Vein endothelial cell (primary cell): ENCODE measurements around the gene ZBTB17. TPM values are rescaled to one million over a fixed set of nuclear protein-coding genes. Genes with fewer than 3 reads are reported as not detected.

Experiments used
- small RNA-seq: library from RNA; depleted of rRNA; stranded (forward); fragments of <200 nt; gene quantifications from one replicate; pipeline ENCODE3, GENCODE V24; 2012
- total RNA-seq: library from RNA; depleted of rRNA; stranded (reverse); fragments of >200 nt; gene quantifications from 2 replicates; pipeline ENCODE4 v1.2.3, GENCODE V29; 2012

Gene ZBTB17
- 30.1 and 41.5 TPM in 2 replicates for total RNA-seq

DNA sequence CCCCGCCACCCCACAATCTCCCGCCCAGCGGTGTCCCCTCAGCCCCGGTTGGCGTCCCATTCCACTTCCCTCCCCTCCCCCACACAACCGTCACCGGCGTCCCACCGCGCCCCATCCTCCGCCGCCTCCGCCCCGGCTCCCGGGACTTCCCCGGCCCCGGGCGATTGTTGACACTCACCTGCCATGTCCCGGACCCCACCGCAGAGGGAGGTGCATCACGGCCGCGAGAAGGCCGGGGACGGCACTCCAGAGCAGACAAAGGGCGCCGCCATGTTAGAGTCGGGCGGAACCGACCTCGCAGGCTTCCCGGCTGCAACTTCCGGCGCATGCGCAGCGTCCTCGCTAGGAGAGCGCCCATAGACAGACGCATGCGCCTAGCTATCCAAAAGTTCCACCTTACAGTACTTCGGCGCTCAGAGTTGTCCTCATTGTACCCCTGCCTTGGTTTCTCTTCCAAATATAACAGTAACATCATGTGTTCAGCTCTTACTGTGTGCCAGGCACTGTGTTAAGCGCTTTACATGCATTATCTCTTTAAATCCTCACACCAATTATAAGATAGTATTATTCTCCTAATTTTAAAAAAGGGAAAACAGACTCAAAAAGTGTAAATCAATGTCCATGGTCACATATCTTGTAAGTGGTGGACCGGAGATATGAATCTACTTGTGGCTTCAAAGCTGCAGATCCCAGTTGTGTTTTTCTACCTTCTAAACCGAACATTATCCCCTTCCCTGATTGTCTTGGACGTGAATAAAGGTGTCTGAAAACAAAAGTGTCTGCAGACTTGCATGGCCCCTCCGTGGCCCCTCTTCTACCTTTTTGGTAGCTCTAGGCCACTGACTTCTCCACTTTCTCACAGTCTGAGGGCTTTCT, at the start of gene ZBTB17:
Gene ZBTB17, minus strand, starts transcription at position 297 of the 876 bp plus-strand sequence. CDS start 27,606 bp downstream, outside the sequence.

DNA sequence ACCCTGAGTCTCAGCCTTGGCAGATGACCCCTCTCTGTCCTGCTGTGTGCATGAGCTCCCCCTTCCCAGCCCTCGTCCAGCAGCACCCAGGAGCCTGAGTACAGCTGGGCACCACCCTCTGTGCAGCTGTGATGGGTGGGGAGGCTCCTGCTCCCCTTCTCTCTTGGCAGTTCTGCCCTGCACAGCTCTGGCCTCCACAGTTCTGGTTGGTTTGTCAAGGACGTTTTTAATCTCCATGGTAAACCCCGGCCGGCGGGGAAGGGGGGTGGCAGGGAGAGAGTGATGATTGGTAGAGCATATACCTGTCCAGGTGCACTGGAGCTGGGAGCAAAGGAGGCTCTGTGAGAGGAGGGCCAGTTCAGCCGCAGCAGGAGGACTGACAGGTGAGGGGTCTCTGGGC, 45.8 kb upstream of the ZBTB17 start, which contains the start of gene CLCNKA:
Gene CLCNKA, plus strand, starts transcription at position 356 of the 400 bp plus-strand sequence. CDS start 584 bp downstream, outside the sequence.

DNA sequence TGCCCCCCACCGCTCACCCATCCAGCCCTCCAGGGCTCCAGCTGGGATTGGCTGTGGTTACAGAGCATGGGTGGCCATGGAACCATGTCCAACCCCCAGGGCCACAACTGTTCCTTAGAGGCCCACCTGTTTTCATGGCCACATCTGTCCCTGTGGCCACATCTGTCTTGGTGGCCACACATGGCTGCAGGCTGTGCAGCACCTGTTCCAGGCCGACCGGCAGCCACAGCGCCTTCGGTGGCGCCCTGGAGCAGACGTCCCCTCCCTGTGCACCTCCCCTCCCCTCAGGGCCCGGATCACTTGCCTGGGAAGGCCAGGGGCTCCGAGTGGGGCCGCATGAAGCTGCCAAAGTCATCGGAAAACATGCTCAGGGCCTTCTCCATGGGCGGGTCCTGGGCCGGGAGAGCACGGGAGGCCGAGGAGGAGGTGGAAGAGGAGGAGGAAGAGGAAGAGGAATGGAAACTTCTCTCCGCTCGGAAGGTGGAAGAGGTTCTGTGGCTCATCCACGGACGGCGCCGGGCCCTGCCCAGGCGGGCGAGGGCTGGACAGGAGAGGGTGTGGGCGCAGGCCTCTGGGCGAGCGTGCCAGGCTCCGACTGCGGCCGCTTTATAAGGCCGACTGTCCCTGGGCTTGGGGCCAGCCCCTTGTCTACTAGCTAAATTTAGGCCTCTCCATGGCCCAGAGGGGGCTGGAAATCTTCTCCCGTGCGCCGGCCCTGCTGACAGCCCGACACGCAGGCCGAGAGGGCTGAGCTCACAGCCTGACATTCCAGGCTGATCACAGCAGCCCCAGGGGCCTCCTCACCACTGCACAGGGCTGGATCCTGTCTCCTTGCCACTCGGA, 41.8 kb upstream of the ZBTB17 start, which contains the start of gene HSPB7:
Gene HSPB7, minus strand, starts transcription at position 583 of the 843 bp plus-strand sequence. Its CDS starts 80 bp downstream, at position 503.

Small RNAs within 50 kb of the gene (small RNA-seq; reads per million reads assigned to genes)
- not detected for gene AL034555.1
- not detected for gene AL355994.1
- not detected for gene AL355994.5

Other genes starting within 250 kb of the ZBTB17 start
- 0.33 and 1.1 TPM in 2 replicates for gene SLC25A34, start 239.8 kb downstream of the ZBTB17 start, total RNA-seq
- not detected in 2 replicates for gene TMEM82, start 233.6 kb downstream of the ZBTB17 start, total RNA-seq
- 365 and 655 TPM in 2 replicates for gene FBLIM1, start 217.3 kb downstream of the ZBTB17 start, total RNA-seq
- gene UQCRHL, start 168.5 kb downstream of the ZBTB17 start, total RNA-seq = 1.6 and 1.8 TPM in 2 replicates
- gene SPEN, start 128.4 kb downstream of the ZBTB17 start, total RNA-seq = 33.0 and 34.6 TPM in 2 replicates
- not detected in 2 replicates for gene SRARP, start 28.1 kb upstream of the ZBTB17 start, total RNA-seq
- under 0.01 TPM in 1 of 2 replicates, not detected in the other for gene HSPB7, start 41.9 kb upstream of the ZBTB17 start, total RNA-seq
- not detected in 2 replicates for gene CLCNKA, start 45.9 kb upstream of the ZBTB17 start, total RNA-seq
- under 0.01 TPM in 1 of 2 replicates, not detected in the other for gene CLCNKB, start 67.7 kb upstream of the ZBTB17 start, total RNA-seq
- gene FAM131C, start 97.5 kb upstream of the ZBTB17 start, total RNA-seq = 0.33 and 0.38 TPM in 2 replicates
- 158 and 218 TPM in 2 replicates for gene EPHA2, start 180.0 kb upstream of the ZBTB17 start, total RNA-seq
- gene ARHGEF19, start 236.6 kb upstream of the ZBTB17 start, total RNA-seq = 2.3 and 5.9 TPM in 2 replicates